Psoas muscle (tissue), 8 donors: ENCODE measurements around the gene TNNI3K. TPM values are rescaled to one million over a fixed set of nuclear protein-coding genes. Genes with fewer than 3 reads are reported as not detected.

Experiments used
- ATAC-seq, 4 donors: fragments of 200-7000 bp; cut with Tn5 transposase; one replicate each; pipeline ENCODE4 v1.9.1; 2020; ENCODE audit warnings: moderate library complexity in 3 of 4, mild to moderate bottlenecking in 2 of 4
- DNase-seq, 2 donors: peaks; one replicate each; pipeline ENCODE4 v3.0.0-alpha.2; 2020
- H3K27ac ChIP-seq: fragments of 200-600 bp; one replicate; pipeline ENCODE4 v1.8.0; 2022
- H3K27me3 ChIP-seq, 3 donors: fragments of 200-600 bp in 1 of 3; one replicate each; pipeline versions ENCODE4 v1.6.1 to v1.8.0; 2013 to 2022; ENCODE audit warnings: low read length in 2 of 3, mild to moderate bottlenecking in 2 of 3, moderate library complexity in 1 of 3; ENCODE audit not compliant: insufficient read depth in 3 of 3
- H3K36me3 ChIP-seq, 2 donors: fragments of 200-600 bp in 1 of 2; one replicate each; pipeline versions ENCODE4 v1.6.1 to v1.8.0; 2013 to 2022; ENCODE audit warnings: low read depth in 1 of 2, mild to moderate bottlenecking in 1 of 2, moderate library complexity in 1 of 2; ENCODE audit not compliant: insufficient read depth in 1 of 2
- H3K4me1 ChIP-seq: fragments of 200-600 bp; one replicate; pipeline ENCODE4 v1.8.0; 2022
- H3K4me3 ChIP-seq: fragments of 200-600 bp; one replicate; pipeline ENCODE4 v1.8.0; 2022; ENCODE audit warnings: mild to moderate bottlenecking
- H3K9me3 ChIP-seq: fragments of 200-600 bp; one replicate; pipeline ENCODE4 v1.8.0; 2022
- CTCF ChIP-seq: fragments of 200-600 bp; IDR thresholded peaks from one replicate; pipeline ENCODE4 v1.8.0; 2022; ENCODE audit warnings: antibody characterized with exemption
- WGBS, 3 donors: extraction: QIAGEN DNeasy Blood & Tissue Kit; methylation state at CpG; one replicate each; pipeline versions ENCODE4 v1.1.6 to v1.1.7; 2013; 5-methylcytosine and 5-hydroxymethylcytosine counted together
- intact Hi-C, 2 donors: fragments of 100-400 bp; cut with DNase I; formaldehyde crosslinking; loops; one replicate each; pipeline versions ENCODE4 v1.11.0 to v1.14.2; 2022
- polyA plus RNA-seq, 3 donors: library from polyadenylated mRNA; stranded (reverse); fragments of 200-250 nt; gene quantifications; one replicate each; pipeline ENCODE4 v1.2.3, GENCODE V29; 2013
- total RNA-seq, 4 donors: library from RNA; stranded (reverse); fragmentation: NEBNext Ultra II Directional in 2 of 4; extraction: Animal tissue kit (Norgen Biotek cat#: 25700) in 2 of 4; gene quantifications; one replicate each; pipeline versions ENCODE4 v1.2.1 to v1.2.4, GENCODE V29; 2021 to 2023
- donor health status: healthy with polysubstance abuse.
- donor health status: DM: no; HTN: no; CAD: no; lungs with moderate emphysema.
- donor health status: Bipolar disorder and iron deficiency.
- donor health status: healthy.
- donor health status: DM: yes; HTN: yes; CAD: no.
- donor health status: DM: no; HTN: no; CAD: no.
- donor health status: DM: no; HTN: no; CAD: no.
- donor health status: DM: yes; HTN: yes; CAD: no.

The TNNI3K gene
- total and polyA plus RNA-seq, 7 donors: 0.12 to 2.4 (median 1.2) TPM

- Histone ChIP-seq H3K27ac (no peak overlapping the region), H3K36me3 (no peaks in the 10 kb centered on the region), H3K4me3 (no peak overlapping the region), H3K27me3 (no peaks in the 10 kb centered on the region), H3K4me1 (no peaks in the 10 kb centered on the region), H3K9me3 (no peaks in the 10 kb centered on the region)
- intact Hi-C loops: no loop called here
- 6 to 11% (median 8%) methylated on average over 4 of the region's 4 CpGs for WGBS, 3 donors
- TF ChIP-seq CTCF: no peak
- peak in 1 of 2 donors; percentile 59 for DNase-seq
- ATAC-seq: peak in 1 of 4 donors; percentile 26
Measured at GRCh38 chr1:74396933-74397332, 161.7 kb downstream of the TNNI3K start.

- H3K27ac ChIP-seq: no peak overlapping the region
- no peaks in the 10 kb centered on the region for H3K27me3 ChIP-seq
- H3K4me3 ChIP-seq: no peak overlapping the region
- no peak for DNase-seq
- no peaks in the 10 kb centered on the region for H3K4me1 ChIP-seq
- WGBS, 3 donors: 88 to 91% (median 91%) methylated on average over 5 of the region's 5 CpGs
- ATAC-seq: no peak
- H3K36me3 ChIP-seq: no peaks in the 10 kb centered on the region
- intact Hi-C loops: no loop called here
- no peak for TF ChIP-seq CTCF
- H3K9me3 ChIP-seq: no peaks in the 10 kb centered on the region
Measured at GRCh38 chr1:74399249-74399648, 164.1 kb downstream of the TNNI3K start.

- DNase-seq: no peak
- H3K27ac ChIP-seq: no peak overlapping the region
- no peaks in the 10 kb centered on the region for H3K36me3 ChIP-seq
- H3K4me3 ChIP-seq: no peak overlapping the region
- WGBS, 3 donors: 74 to 81% (median 79%) methylated on average over 1 of the region's 1 CpG
- H3K9me3 ChIP-seq: no peaks in the 10 kb centered on the region
- no peaks in the 10 kb centered on the region for H3K4me1 ChIP-seq
- no peaks in the 10 kb centered on the region for H3K27me3 ChIP-seq
- TF ChIP-seq CTCF: no peak
- intact Hi-C loops: no loop called here
- ATAC-seq: no peak
Measured at GRCh38 chr1:74402873-74403272, 167.7 kb downstream of the TNNI3K start.

GRCh38 chr1:74403606-74404005 lies 168.4 kb downstream of the TNNI3K start:
- WGBS, 3 donors: 81 to 85% (median 81%) methylated on average over 1 of the region's 1 CpG
- DNase-seq: no peak
- H3K27me3 ChIP-seq: no peaks in the 10 kb centered on the region
- H3K9me3 ChIP-seq: no peaks in the 10 kb centered on the region
- H3K27ac ChIP-seq: no peak overlapping the region
- no peaks in the 10 kb centered on the region for H3K36me3 ChIP-seq
- intact Hi-C loops: no loop called here
- TF ChIP-seq CTCF: no peak
- H3K4me3 ChIP-seq: no peak overlapping the region
- H3K4me1 ChIP-seq: no peaks in the 10 kb centered on the region
- ATAC-seq: no peak

GRCh38 chr1:74406759-74407158 lies 171.6 kb downstream of the TNNI3K start:
- Histone ChIP-seq H3K36me3 (no peaks in the 10 kb centered on the region), H3K27ac (no peak overlapping the region), H3K4me3 (no peak overlapping the region), H3K9me3 (no peaks in the 10 kb centered on the region), H3K27me3 (no peaks in the 10 kb centered on the region), H3K4me1 (no peaks in the 10 kb centered on the region)
- intact Hi-C loops: no loop called here
- no peak for TF ChIP-seq CTCF
- DNase-seq: no peak
- no peak for ATAC-seq
- WGBS, 3 donors: 47 to 68% (median 63%) methylated on average over 2 of the region's 2 CpGs
